GM15510 (cell line): ENCODE measurements around the gene IGFN1.

Experiments used
- POLR2A ChIP-seq: IDR thresholded peaks from 3 replicates; pipeline ENCODE4 v1.6.1; 2011; ENCODE audit warnings: borderline replicate concordance; ENCODE audit not compliant: insufficient read length; ENCODE audit errors: extremely low read depth

The IGFN1 gene

DNA sequence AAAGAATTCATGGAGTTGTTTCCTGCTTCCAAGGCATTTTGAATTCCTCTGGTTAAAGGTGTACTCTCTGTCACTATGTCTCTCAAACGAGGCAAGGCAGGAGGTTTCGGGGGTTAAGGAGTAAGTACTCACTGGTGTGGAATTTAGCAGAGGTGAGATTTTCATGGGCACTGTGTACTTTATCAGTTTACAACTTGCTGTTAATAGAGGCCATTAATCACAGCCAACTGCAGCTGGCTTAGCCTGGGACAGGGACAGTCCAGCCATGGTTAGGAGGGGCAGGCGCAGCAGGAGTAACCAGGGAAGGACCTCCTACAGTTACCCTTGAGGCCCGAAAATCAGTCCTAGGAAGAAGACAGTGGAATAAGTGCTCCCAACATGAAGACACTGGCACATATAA, 18.3 kb upstream of the IGFN1 start:
- no peak for TF ChIP-seq POLR2A

- no peak for TF ChIP-seq POLR2A
Measured at GRCh38 chr1:201172999-201173610, 17.5 kb upstream of the IGFN1 start.

- no peak for TF ChIP-seq POLR2A
Measured at GRCh38 chr1:201173736-201174135, 16.9 kb upstream of the IGFN1 start.

GRCh38 chr1:201175820-201176500, 14.7 kb upstream of the IGFN1 start:
- TF ChIP-seq POLR2A, result no peak

DNA sequence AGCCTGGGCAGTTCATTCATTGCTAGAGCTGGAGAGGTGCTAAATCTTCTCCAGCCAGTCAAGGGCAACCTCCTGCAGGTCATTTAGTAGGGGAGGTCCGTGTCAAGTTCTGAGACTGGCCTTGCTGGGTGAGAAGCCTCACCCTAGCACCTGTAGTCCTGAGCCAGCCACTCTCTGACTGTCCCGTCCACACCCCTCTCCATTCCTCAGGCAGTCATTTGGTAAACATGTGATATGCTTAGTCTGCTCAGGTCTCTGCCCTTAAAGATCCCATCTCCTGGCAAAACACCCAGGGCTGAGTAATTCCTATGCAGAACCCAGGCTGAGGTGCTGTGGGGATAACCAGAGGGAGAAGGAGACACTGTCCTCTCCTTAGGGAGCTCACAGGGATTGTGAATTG, 13.7 kb upstream of the IGFN1 start:
- no peak for TF ChIP-seq POLR2A

DNA sequence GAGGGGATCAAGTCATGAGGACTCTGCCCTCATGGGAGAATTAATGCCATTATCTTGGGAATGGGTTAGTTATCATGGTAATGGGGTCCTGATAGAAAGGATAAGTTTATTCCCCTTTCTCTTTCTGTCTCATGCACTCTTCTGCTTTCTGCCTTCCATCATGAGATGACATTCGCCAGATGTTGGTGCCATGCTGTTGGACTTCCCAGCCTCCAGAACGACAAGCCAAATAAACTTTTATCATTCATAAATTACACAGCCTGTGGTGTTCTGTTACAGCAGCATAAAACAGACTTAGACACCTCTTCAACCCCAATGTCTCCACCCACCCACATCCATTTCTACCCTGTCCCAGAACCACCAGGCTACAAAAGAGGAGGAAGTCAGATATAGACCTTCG, 11.9 kb upstream of the IGFN1 start:
- TF ChIP-seq POLR2A, result no peak

- TF ChIP-seq POLR2A, result no peak
Measured at GRCh38 chr1:201180141-201180540, 10.5 kb upstream of the IGFN1 start.

- no peak for TF ChIP-seq POLR2A
Measured at GRCh38 chr1:201180901-201181300, 9.7 kb upstream of the IGFN1 start.

DNA sequence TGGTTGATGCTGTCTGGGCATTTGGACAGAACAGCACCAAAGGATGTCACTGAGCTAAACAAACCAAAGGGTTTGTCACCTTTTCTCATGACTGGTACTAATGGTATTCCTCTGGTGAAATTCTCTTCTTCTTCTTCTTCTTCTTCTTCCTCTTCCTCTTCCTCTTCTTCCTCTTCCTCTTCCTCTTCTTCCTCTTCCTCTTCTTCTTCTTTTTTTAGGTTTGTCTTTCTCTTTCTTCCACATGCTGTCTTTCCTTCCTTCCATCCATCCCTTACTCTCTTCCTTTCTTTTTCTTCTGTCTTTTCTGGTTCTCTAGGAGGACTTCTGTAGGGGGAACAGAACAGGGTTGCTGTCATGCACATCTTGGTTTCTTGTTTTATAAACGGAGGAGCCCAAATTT, 9.3 kb upstream of the IGFN1 start:
- TF ChIP-seq POLR2A, result no peak

GRCh38 chr1:201181726-201182125, 8.9 kb upstream of the IGFN1 start:
- TF ChIP-seq POLR2A, result no peak

DNA sequence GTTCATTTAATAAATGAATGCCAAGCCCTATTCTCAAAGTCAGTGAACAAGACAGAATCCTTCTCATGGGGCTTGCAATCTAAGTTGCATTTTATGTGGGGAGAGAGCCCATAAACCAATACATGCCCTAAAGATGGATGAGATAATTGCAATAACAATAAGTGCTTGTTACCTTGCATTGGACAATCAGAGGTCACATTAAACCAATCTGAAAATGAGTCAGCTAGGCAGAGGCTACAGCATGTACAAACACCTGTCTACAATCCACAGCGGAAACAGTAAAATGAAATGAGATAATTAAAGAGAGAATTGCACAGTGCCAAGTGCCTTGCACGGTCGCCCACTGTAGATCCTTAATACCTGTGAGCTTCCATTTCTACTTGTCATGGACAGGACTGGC, 7.4 kb upstream of the IGFN1 start:
- TF ChIP-seq POLR2A, result no peak

GRCh38 chr1:201183753-201184152, 6.9 kb upstream of the IGFN1 start:
- no peak for TF ChIP-seq POLR2A

GRCh38 chr1:201184307-201185122, 6.1 kb upstream of the IGFN1 start:
- no peak for TF ChIP-seq POLR2A

- TF ChIP-seq POLR2A, result no peak
Measured at GRCh38 chr1:201185123-201185453, 5.5 kb upstream of the IGFN1 start.

DNA sequence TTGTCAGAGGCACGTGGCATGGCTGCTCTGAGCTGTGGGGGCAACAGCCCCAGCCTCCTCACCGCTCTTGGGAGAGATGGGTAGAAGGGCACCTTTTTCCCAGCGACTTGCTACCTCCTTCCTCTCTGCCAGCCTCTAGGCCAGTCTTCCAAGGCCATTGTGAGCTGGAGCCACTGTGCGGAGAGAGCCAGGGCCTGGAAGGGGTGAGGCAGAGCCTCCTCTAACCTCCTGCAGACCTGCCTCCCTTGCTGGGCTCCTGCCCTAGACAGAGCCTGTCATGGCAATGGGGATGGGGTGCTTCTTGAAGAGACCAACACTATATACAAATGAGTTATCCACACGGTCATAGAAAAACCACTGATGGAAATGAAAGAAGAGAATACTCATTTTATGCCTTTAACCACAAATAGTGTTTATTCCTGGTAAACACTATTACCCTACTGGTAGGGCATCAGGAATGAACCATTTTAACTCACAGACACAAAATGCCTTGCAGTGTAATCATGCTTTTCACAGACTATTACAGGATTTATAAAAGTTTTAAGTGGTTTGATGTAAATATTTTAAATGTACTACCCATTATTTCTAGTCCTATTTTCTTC, 5.0 kb upstream of the IGFN1 start:
- no peak for TF ChIP-seq POLR2A
